ENCODE measurements around the gene TMX3.

TMX3 gene

DNA sequence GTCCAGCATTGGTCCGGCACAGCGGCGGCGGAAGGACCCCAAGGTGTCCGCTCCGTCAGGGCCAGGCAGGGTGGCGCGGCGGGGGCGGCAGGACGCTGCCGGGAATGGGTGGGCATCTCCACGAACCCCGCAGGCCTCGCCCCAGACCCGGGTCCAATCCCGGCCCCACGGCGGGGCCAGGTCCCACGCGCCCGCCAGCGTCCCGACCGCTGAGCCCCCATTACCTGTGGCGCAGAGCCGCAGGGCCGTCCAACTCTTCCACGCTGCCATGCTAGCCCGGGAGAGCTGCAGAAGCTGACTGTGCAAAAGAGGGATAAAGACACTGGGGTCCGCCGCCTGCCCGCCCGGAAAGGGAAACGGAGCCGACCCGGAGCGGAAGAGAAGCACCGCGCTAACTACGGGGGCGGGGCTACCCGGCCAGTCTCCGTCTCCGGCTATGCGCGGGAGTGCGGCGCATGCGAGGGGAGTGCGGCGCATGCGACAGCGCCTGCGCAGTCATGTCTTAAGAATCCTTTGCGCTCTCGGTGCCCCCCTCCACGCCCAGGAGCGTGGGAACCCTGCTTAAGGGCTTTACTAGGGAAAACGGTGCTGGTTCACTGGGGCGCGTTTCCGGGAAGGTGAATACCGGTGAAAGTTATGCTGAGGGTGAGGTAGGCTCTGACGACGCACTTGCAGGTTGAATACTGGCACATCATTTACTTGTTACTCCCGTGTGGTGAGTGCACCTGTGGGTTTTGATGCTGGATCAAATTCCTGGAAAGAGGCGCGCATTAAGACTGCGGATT is at the start of gene TMX3:
TSS of gene TMX3 (minus strand) at position 397 of the 785 bp plus-strand sequence. CDS start at position 270, 127 bp downstream.
- DNase-seq (ENCODE audit: low read depth in 2 of 2, low spot score in 1 of 2) = peak; percentile 70 to 83

- no peak for DNase-seq (ENCODE audit: low read depth in 2 of 2, low spot score in 1 of 2)
Measured at GRCh38 chr18:68764016-68764415, 49.1 kb upstream of the TMX3 start.

DNA sequence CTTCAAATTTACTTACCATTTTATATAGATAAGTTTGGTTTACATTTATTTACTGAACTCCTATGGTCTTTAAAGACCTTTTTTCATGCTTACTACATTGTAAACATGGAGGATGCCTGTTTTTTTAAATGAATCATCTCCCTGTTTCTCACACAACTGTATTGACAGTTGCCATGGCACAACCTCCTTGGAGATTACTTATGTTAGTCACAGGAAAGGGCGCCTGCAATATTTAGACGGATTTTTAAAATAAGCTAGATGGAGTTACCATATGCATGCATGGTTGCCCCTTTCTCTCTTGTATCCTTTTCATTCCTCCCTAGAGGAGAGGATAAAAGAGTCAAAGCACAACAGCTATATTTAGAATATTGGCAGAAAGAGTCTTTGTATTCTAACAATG is 48.2 kb upstream of the TMX3 start:
- no peak for DNase-seq (ENCODE audit: low read depth in 2 of 2, low spot score in 1 of 2)

- DNase-seq (ENCODE audit: low read depth in 2 of 2, low spot score in 1 of 2) = no peak
Measured at GRCh38 chr18:68759308-68759707, 44.4 kb upstream of the TMX3 start.

GRCh38 chr18:68757126-68757525 is 42.2 kb upstream of the TMX3 start:
- DNase-seq (ENCODE audit: low read depth in 2 of 2, low spot score in 1 of 2) = no peak

GRCh38 chr18:68742206-68742605 is 27.3 kb upstream of the TMX3 start:
- no peak for DNase-seq (ENCODE audit: low read depth in 2 of 2, low spot score in 1 of 2)

DNA sequence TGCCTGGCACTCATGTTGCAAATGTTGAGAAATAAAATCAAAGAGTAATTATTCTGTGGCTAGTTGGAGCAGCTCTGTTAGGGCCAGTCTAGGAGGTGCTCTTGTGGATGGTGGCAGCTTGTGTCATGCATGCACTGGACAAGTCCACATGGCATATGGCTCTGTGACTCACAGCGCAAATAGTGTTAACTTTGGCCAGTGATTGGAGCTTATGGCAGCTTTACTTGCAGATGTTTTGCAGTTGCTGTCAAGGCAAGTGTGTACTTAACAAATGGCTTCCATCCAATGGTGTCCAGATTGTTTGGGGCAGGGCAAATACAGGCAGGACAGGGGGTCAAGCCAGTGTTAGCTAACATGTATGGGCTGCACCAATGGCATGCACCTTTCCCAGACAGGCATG is 26.1 kb upstream of the TMX3 start:
- no peak for DNase-seq (ENCODE audit: low read depth in 2 of 2, low spot score in 1 of 2)

- DNase-seq (ENCODE audit: low read depth in 2 of 2, low spot score in 1 of 2) = no peak
Measured at GRCh38 chr18:68739462-68739861, 24.6 kb upstream of the TMX3 start.

DNA sequence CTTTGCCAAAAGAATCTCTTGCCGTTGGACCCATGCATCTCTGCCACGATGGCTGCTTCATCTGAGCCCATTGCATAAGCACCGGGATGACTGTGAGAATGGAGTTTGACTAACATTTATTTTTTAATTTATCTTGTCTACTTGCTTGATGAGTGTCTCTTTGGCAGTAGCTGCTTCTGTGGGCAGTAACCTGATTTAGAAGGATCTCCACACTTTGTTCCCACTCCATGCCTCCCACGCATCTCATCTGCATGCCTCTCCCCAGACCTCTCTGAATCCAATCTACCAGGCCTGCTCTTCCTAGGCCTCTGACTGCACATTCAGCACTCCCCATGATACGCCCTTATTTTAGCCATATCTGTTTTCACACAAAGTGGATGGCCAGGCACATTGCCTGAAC is 23.7 kb upstream of the TMX3 start:
- no peak for DNase-seq (ENCODE audit: low read depth in 2 of 2, low spot score in 1 of 2)

DNA sequence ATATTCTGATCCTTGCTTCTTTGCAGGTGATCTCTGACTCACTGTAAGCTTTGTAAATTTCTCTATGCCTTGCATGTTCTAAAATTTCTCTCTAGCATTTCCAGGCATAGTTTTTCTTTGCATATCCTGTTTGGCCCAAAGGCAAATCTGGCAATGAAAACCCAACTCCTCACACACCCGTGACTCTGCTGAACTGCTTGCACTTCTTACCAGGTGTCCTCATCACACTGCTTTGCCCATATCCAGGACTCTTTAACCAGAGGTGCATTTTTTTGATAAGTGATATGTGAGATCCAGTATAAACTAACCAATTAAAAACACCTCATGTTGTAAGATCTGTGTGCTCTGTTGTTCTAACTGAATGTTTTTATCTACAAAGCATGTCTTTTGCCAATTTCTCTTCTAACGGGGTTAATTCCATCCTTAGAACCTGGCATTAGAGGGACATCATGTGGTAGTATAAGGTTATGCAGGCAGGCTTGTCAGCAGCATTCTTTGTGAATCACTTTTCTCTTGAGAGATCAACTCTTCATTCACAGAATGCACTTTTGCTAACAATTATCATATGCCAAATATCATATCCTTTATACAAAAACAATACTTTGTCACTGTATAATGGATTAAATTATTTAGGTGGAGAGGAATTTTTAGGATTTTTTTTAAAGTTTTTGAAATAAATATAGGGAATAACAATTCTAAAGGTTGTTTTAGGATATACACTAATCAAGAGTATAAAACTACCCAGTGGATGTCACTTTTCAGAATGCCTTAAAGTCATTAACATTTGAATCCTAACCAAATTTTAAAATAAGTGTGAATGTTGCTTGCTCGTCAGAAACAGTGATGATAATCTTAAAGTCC is 20.8 kb upstream of the TMX3 start:
- DNase-seq (ENCODE audit: low read depth in 2 of 2, low spot score in 1 of 2) = no peak

DNA sequence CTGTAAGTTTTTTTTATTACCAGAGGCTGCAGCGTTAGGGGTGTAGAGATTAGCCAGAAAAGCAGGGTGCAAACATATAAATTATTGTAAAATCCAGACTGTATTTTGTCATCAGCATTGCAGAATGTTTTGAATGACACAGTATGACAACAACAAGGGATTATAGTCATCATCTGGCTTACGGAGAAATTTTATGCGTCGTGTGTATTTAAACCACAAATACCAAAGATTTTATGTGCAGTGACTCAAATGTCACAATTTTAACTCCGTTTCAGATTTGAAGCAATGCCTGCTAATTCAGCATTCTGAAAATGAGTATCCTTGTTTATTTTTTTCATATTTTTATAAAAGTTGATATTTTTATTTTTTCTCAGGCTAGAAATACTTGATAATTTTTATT is 19.4 kb upstream of the TMX3 start:
- no peak for DNase-seq (ENCODE audit: low read depth in 2 of 2, low spot score in 1 of 2)

DNA sequence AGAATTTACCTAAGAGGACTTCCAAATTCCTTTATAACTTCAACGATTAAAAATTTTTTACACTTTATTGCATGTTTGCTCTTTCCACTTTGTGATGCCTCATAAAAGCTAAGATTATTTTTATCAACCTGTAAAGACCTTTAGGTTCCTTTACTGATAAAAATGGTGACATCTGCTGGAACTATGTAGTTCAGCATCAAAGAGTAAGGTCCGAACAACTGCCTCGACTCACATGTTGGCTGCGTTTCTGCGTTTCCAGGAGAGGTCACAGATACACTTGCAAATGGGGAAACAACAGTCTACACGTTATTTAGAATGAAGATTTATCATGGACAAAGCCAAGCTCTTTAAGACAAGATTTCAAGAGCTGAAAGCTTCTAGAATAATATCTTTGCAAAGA is 18.8 kb upstream of the TMX3 start:
- DNase-seq (ENCODE audit: low read depth in 2 of 2, low spot score in 1 of 2) = no peak

- no peak for DNase-seq (ENCODE audit: low read depth in 2 of 2, low spot score in 1 of 2)
Measured at GRCh38 chr18:68728081-68728700, 13.3 kb upstream of the TMX3 start.

DNA sequence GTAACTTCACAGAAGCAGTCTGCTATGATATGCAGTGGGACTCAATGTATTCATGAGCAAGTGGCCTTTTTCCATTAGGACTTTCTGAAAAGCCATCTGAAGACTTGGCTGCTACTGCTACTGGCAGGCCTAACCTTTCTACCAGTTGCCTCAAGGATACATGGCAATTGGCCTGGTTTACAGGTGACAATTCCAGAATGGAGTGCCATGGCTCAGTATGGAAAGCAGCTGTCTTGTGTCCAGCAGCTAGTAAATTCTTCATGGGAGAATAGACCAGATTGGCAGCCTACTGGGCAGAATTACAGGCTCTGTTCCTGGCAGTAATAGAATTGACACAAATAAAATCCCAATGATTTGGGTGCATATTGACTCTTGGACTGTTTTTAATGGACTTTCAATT is 12.6 kb upstream of the TMX3 start:
- DNase-seq (ENCODE audit: low read depth in 2 of 2, low spot score in 1 of 2) = no peak

DNA sequence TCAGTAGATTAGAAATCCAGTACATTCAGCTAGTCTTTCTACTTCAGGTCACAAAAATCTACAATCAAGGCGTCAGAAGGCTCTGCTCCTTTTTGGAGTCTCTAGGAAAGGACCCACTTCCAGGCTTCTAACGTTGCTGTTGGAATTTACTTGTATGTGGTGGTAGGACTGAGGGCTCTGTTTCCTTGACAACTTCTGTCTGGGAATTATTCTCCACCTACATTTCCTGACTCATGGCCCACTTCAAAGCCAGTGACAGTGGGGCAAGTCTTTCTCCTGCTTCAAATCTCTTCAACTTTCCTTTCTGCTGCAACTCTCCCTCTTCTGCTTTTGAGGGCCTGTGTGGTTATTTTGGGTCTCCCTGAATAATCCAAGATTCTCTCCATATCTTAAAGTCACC is 10.4 kb upstream of the TMX3 start:
- no peak for DNase-seq (ENCODE audit: low read depth in 2 of 2, low spot score in 1 of 2)

DNA sequence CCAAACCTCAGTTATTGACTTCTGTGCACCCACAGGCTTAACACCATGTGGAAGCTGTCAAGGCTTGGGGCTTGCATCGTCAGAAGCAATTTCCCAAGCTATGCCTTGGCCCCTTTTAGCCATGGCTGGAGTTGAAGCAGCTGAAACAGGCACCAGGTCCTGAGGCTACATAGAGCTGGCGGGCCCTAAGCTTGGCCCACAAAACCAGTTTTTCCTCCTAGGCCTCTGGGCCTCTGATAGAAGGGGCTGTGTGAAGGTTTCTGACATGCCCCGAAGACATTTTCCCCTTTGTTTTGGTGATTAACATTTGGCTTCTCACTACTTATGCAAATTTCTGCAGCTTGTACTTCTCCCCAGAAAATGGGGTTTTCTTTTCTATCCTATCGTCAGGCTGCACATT is 9.1 kb upstream of the TMX3 start:
- no peak for DNase-seq (ENCODE audit: low read depth in 2 of 2, low spot score in 1 of 2)

- DNase-seq (ENCODE audit: low read depth in 2 of 2, low spot score in 1 of 2) = no peak
Measured at GRCh38 chr18:68723539-68723938, 8.6 kb upstream of the TMX3 start.

DNA sequence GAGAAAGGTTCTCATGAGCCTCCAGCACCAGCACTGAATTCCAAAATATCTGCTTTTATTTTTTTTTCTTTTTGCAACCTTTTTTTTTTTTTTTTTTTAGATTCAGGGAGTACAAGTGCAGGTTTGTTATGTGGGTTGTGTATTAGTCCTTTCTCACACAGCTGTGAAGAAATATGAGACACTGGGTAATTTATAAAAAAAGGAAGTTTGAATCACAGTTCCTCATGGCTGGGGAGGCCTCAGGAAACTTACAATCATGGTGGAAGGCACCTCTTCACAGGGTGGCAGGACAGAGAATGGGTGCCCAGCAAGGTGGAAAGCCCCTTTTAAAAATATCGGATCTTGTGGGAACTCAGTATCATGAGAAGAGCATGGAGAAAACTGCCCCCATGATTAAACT is 7.9 kb upstream of the TMX3 start:
- no peak for DNase-seq (ENCODE audit: low read depth in 2 of 2, low spot score in 1 of 2)

GRCh38 chr18:68721681-68722583 is 7.0 kb upstream of the TMX3 start:
- DNase-seq (ENCODE audit: low read depth in 2 of 2, low spot score in 1 of 2) = no peak

GRCh38 chr18:68714366-68714711 is 569 bp downstream of the TMX3 start:
- no peak for DNase-seq (ENCODE audit: low read depth in 2 of 2, low spot score in 1 of 2)

- DNase-seq (ENCODE audit: low read depth in 2 of 2, low spot score in 1 of 2) = no peak
Measured at GRCh38 chr18:68713796-68714195, 1.1 kb downstream of the TMX3 start.
